Liver (tissue), 9 donors: ENCODE measurements around the gene EVL. TPM values are rescaled to one million over a fixed set of nuclear protein-coding genes. Genes with fewer than 3 reads are reported as not detected.

Source experiments
- DNase-seq: peaks from one replicate; pipeline ENCODE4 v3.0.0-alpha.2; 2017; ENCODE audit warnings: low spot score
- H3K27ac ChIP-seq, 2 donors: one replicate each; pipeline ENCODE4 v1.7.0; 2013; ENCODE audit warnings: inconsistent platforms in 2 of 2, low read length in 2 of 2, control low read depth in 1 of 2, low read depth in 1 of 2, mild to moderate bottlenecking in 1 of 2
- H3K27me3 ChIP-seq, 4 donors: one replicate each; pipeline versions ENCODE4 v1.6.1 to v1.7.0; 2013; ENCODE audit warnings: low read length in 3 of 4, inconsistent platforms in 1 of 4, mild to moderate bottlenecking in 1 of 4, moderate library complexity in 1 of 4; ENCODE audit not compliant: control insufficient read depth in 4 of 4, insufficient read depth in 4 of 4
- H3K36me3 ChIP-seq, 4 donors: one replicate each; pipeline versions ENCODE4 v1.6.1 to v1.7.0; 2013; ENCODE audit warnings: low read length in 3 of 4, mild to moderate bottlenecking in 3 of 4, low read depth in 1 of 4, moderate library complexity in 1 of 4; ENCODE audit not compliant: control insufficient read depth in 4 of 4, insufficient read depth in 3 of 4
- H3K4me1 ChIP-seq, 4 donors: one replicate each; pipeline versions ENCODE4 v1.6.1 to v1.7.0; 2013; ENCODE audit warnings: low read length in 3 of 4, mild to moderate bottlenecking in 3 of 4, moderate library complexity in 1 of 4; ENCODE audit not compliant: control insufficient read depth in 4 of 4, insufficient read depth in 4 of 4
- H3K4me3 ChIP-seq, 3 donors: one replicate each; pipeline versions ENCODE4 v1.6.1 to v1.7.0; 2013; ENCODE audit warnings: low read length in 3 of 3, control low read depth in 1 of 3, low read depth in 1 of 3, mild to moderate bottlenecking in 1 of 3
- H3K9ac ChIP-seq, 2 donors: one replicate each; pipeline ENCODE4 v1.7.0; 2013; ENCODE audit warnings: low read length in 2 of 2, mild to moderate bottlenecking in 2 of 2, moderate library complexity in 2 of 2, control low read depth in 1 of 2, low read depth in 1 of 2
- H3K9me3 ChIP-seq, 4 donors: one replicate each; pipeline versions ENCODE4 v1.6.1 to v1.7.0; 2013; ENCODE audit warnings: low read length in 3 of 4; ENCODE audit not compliant: control insufficient read depth in 4 of 4
- EGR1 ChIP-seq, 2 donors: IDR thresholded peaks; 2 replicates each; pipeline ENCODE4 v1.6.1; 2016 to 2018; ENCODE audit warnings: antibody characterized with exemption in 2 of 2, low read depth in 2 of 2
- FOXA1 ChIP-seq: IDR thresholded peaks from 2 replicates; pipeline ENCODE4 v1.6.1; 2016; ENCODE audit warnings: antibody characterized with exemption
- FOXA2 ChIP-seq: IDR thresholded peaks from 2 replicates; pipeline ENCODE4 v1.6.1; 2016; ENCODE audit warnings: antibody characterized with exemption
- GABPA ChIP-seq, 2 donors: IDR thresholded peaks in 1 of 2; conservative IDR thresholded peaks in 1 of 2; 2 replicates each; pipeline ENCODE4 v1.6.1; 2016; ENCODE audit warnings: antibody characterized with exemption in 2 of 2, mild to moderate bottlenecking in 1 of 2, moderate library complexity in 1 of 2
- HNF4A ChIP-seq, 2 donors: conservative IDR thresholded peaks; 2 replicates each; pipeline ENCODE4 v1.6.1; 2016; ENCODE audit warnings: antibody characterized with exemption in 2 of 2, mild to moderate bottlenecking in 2 of 2
- HNF4G ChIP-seq: IDR thresholded peaks from 2 replicates; pipeline ENCODE4 v1.6.1; 2016; ENCODE audit warnings: antibody characterized with exemption
- JUND ChIP-seq, 2 donors: IDR thresholded peaks; 2 replicates each; pipeline ENCODE4 v1.6.1; 2016; ENCODE audit warnings: antibody characterized with exemption in 2 of 2
- NR2F2 ChIP-seq: IDR thresholded peaks from 2 replicates; pipeline ENCODE4 v1.6.1; 2016; ENCODE audit warnings: antibody characterized with exemption
- RAD21 ChIP-seq, 2 donors: IDR thresholded peaks; 2 replicates each; pipeline ENCODE4 v1.6.1; 2016; ENCODE audit warnings: antibody characterized with exemption in 2 of 2, mild to moderate bottlenecking in 2 of 2
- RXRA ChIP-seq, 2 donors: IDR thresholded peaks; 2 replicates each; pipeline ENCODE4 v1.6.1; 2017 to 2018; ENCODE audit warnings: antibody characterized with exemption in 2 of 2, mild to moderate bottlenecking in 1 of 2
- SP1 ChIP-seq: IDR thresholded peaks from 2 replicates; pipeline ENCODE4 v1.6.1; 2018; ENCODE audit warnings: antibody characterized with exemption, mild to moderate bottlenecking
- TAF1 ChIP-seq: conservative IDR thresholded peaks from 2 replicates; pipeline ENCODE4 v1.6.1; 2016; ENCODE audit warnings: antibody characterized with exemption, mild to moderate bottlenecking
- YY1 ChIP-seq: IDR thresholded peaks from 2 replicates; pipeline ENCODE4 v1.6.1; 2016; ENCODE audit warnings: antibody characterized with exemption, mild to moderate bottlenecking
- WGBS: extraction: QIAGEN DNeasy Blood & Tissue Kit; methylation state at CpG from one replicate; pipeline ENCODE4 v1.1.7; 2013; 5-methylcytosine and 5-hydroxymethylcytosine counted together
- polyA plus RNA-seq, 2 donors: library from polyadenylated mRNA; stranded (reverse) in 1 of 2; unstranded in 1 of 2; fragments of 200-250 nt in 1 of 2; fragments of >200 nt in 1 of 2; fragmentation: Nextera tagmentation in 1 of 2; extraction: Ambion mirVana in 1 of 2; gene quantifications; one replicate each; pipeline versions ENCODE4 v1.2.1 to v1.2.3, GENCODE V29; 2013 to 2015
- total RNA-seq, 2 donors: library from RNA; depleted of rRNA; stranded (reverse); fragments of >200 nt; gene quantifications; one replicate each; pipeline ENCODE4 v1.2.3, GENCODE V29; 2014
- TF ChIP-seq, protein P1 (sequence below): IDR thresholded peaks from 2 replicates; pipeline ENCODE4 v1.6.1; 2016; ENCODE audit warnings: antibody characterized with exemption
- TF ChIP-seq, protein P2 (sequence below): fragments of 150-350 bp; IDR thresholded peaks from 2 replicates; pipeline ENCODE4 v1.5.1; 2017; ENCODE audit warnings: improper control_type of control experiment, low read depth, low read length; ENCODE audit not compliant: missing input control
- TF ChIP-seq, protein P3 (sequence below): IDR thresholded peaks from 2 replicates; pipeline ENCODE4 v1.6.1; 2016; ENCODE audit warnings: antibody characterized with exemption
- TF ChIP-seq, protein P4 (sequence below): IDR thresholded peaks from 2 replicates; pipeline ENCODE4 v1.6.1; 2016; ENCODE audit warnings: antibody characterized with exemption, mild to moderate bottlenecking
- TF ChIP-seq, protein P5 (sequence below): IDR thresholded peaks from 2 replicates; pipeline ENCODE4 v1.6.1; 2016; ENCODE audit warnings: antibody characterized with exemption
- donor health status: healthy.
- donor health status: healthy.
- donor health status: healthy.
- donor health status: healthy.
- donor health status: healthy.

The EVL gene
- total and polyA plus RNA-seq, 4 donors: 11.3 to 85.9 (median 33.9) TPM

DNA sequence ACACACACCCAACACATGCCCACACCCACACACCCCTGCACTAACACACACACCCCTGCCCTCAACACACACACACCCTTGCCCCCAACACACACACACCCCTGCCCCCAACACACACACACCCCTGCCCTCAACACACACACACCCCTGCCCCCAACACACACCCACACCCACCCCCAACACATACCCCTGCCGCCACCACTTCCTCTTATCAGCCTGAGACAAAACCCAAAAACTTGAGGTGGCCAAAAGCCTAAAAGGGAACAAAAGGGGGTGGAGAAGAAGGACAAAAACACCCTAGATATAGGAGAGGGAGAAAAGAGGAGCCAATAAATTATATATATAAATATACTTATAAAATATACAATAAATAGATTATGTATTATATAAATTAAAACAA, 103.3 kb downstream of the EVL start:
- no peaks in the 10 kb centered on the region for H3K36me3 ChIP-seq
- 83% methylated on average over 1 of the region's 1 CpG for WGBS
- H3K9me3 ChIP-seq: no peaks in the 10 kb centered on the region
- no peaks in the 10 kb centered on the region for H3K27me3 ChIP-seq
- no peak overlapping the region for H3K27ac ChIP-seq
- no peak for DNase-seq
- no peak overlapping the region for H3K4me3 ChIP-seq
- TF ChIP-seq HNF4G: no peak
- H3K4me1 ChIP-seq: peaks cover 0 to 2% (median 0%) of the 10 kb centered on the region in 4 donors
- H3K9ac ChIP-seq: no peak overlapping the region

DNA sequence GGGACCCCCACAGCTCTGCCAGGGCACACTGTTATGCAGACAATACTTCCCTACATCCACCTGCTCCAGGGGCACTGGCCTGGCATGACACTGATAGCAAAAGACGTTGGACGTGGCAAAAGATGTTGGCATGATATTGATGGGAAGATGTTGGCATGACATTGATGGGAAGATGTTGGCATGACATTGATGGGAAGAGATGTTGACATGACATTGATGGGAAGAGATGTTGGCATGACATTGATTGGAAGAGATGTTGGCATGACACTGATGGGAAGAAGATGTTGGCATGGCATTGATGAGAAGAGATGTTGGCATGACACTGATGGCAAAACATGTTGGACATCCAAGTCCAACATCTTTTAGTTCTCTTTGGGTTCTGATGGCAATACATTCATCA, 105.7 kb downstream of the EVL start:
- Histone ChIP-seq H3K4me1 (peaks cover 0 to 2% (median 0%) of the 10 kb centered on the region in 4 donors), H3K9ac (no peak overlapping the region), H3K27ac (no peak overlapping the region), H3K9me3 (no peaks in the 10 kb centered on the region), H3K4me3 (no peak overlapping the region), H3K36me3 (no peaks in the 10 kb centered on the region), H3K27me3 (no peaks in the 10 kb centered on the region)
- over 99% methylated on average over 2 of the region's 2 CpGs for WGBS
- no peak for DNase-seq
- TF ChIP-seq, protein P1, sequence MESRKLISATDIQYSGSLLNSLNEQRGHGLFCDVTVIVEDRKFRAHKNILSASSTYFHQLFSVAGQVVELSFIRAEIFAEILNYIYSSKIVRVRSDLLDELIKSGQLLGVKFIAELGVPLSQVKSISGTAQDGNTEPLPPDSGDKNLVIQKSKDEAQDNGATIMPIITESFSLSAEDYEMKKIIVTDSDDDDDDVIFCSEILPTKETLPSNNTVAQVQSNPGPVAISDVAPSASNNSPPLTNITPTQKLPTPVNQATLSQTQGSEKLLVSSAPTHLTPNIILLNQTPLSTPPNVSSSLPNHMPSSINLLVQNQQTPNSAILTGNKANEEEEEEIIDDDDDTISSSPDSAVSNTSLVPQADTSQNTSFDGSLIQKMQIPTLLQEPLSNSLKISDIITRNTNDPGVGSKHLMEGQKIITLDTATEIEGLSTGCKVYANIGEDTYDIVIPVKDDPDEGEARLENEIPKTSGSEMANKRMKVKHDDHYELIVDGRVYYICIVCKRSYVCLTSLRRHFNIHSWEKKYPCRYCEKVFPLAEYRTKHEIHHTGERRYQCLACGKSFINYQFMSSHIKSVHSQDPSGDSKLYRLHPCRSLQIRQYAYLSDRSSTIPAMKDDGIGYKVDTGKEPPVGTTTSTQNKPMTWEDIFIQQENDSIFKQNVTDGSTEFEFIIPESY: no peak
- TF ChIP-seq RAD21 (IDR thresholded peaks at IDR 0.05) (no peak), HNF4G (no peak), RXRA (IDR thresholded peaks at IDR 0.05) (no peak), YY1 (no peak), HNF4A (conservative IDR thresholded peaks at IDR 0.05) (no peak), FOXA2 (no peak), FOXA1 (no peak), EGR1 (IDR thresholded peaks at IDR 0.05; ENCODE audit: low read depth in 2 of 2) (no peak), GABPA (IDR thresholded peaks at IDR 0.05 in 1 of 2, conservative IDR thresholded peaks at IDR 0.05 in 1 of 2) (no peak), TAF1 (no peak), NR2F2 (no peak), JUND (IDR thresholded peaks at IDR 0.05) (no peak), SP1 (no peak)
- TF ChIP-seq, protein P2, sequence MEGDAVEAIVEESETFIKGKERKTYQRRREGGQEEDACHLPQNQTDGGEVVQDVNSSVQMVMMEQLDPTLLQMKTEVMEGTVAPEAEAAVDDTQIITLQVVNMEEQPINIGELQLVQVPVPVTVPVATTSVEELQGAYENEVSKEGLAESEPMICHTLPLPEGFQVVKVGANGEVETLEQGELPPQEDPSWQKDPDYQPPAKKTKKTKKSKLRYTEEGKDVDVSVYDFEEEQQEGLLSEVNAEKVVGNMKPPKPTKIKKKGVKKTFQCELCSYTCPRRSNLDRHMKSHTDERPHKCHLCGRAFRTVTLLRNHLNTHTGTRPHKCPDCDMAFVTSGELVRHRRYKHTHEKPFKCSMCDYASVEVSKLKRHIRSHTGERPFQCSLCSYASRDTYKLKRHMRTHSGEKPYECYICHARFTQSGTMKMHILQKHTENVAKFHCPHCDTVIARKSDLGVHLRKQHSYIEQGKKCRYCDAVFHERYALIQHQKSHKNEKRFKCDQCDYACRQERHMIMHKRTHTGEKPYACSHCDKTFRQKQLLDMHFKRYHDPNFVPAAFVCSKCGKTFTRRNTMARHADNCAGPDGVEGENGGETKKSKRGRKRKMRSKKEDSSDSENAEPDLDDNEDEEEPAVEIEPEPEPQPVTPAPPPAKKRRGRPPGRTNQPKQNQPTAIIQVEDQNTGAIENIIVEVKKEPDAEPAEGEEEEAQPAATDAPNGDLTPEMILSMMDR: no peak
- TF ChIP-seq, protein P3, sequence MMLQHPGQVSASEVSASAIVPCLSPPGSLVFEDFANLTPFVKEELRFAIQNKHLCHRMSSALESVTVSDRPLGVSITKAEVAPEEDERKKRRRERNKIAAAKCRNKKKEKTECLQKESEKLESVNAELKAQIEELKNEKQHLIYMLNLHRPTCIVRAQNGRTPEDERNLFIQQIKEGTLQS: no peak
- TF ChIP-seq, protein P4, sequence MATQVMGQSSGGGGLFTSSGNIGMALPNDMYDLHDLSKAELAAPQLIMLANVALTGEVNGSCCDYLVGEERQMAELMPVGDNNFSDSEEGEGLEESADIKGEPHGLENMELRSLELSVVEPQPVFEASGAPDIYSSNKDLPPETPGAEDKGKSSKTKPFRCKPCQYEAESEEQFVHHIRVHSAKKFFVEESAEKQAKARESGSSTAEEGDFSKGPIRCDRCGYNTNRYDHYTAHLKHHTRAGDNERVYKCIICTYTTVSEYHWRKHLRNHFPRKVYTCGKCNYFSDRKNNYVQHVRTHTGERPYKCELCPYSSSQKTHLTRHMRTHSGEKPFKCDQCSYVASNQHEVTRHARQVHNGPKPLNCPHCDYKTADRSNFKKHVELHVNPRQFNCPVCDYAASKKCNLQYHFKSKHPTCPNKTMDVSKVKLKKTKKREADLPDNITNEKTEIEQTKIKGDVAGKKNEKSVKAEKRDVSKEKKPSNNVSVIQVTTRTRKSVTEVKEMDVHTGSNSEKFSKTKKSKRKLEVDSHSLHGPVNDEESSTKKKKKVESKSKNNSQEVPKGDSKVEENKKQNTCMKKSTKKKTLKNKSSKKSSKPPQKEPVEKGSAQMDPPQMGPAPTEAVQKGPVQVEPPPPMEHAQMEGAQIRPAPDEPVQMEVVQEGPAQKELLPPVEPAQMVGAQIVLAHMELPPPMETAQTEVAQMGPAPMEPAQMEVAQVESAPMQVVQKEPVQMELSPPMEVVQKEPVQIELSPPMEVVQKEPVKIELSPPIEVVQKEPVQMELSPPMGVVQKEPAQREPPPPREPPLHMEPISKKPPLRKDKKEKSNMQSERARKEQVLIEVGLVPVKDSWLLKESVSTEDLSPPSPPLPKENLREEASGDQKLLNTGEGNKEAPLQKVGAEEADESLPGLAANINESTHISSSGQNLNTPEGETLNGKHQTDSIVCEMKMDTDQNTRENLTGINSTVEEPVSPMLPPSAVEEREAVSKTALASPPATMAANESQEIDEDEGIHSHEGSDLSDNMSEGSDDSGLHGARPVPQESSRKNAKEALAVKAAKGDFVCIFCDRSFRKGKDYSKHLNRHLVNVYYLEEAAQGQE: no peak
- TF ChIP-seq, protein P5, sequence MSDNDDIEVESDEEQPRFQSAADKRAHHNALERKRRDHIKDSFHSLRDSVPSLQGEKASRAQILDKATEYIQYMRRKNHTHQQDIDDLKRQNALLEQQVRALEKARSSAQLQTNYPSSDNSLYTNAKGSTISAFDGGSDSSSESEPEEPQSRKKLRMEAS: no peak
